HG03439 (cell line): ENCODE results near the gene SLC5A1.

Experiments
- ATAC-seq: cut with Tn5 transposase; IDR thresholded peaks from one replicate; pipeline ENCODE4 v1.9.1; 2021; ENCODE audit warnings: mild to moderate bottlenecking, moderate library complexity; ENCODE audit not compliant: unreplicated experiment

SLC5A1 gene

DNA sequence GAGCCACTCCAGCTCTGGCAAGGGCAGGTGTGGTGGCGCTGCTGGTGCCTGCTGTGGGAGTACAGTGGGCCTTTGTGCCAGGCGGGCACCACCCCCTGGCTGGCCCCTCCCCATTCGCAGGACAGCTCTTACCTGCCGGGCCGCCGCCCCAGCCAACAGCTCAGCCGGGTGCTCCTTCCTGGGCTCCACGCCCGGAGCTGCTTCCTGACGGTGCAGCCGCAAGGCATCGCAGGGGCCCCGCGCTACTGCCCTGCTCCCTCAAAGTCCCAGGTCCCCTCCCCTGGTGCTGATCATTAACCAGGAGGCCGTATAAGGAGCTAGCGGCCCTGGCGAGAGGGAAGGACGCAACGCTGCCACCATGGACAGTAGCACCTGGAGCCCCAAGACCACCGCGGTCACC lies at the start of gene SLC5A1:
Gene SLC5A1, plus strand, starts transcription at position 338 of the 400 bp plus-strand sequence. Its CDS starts 21 bp downstream, at position 359.
- ATAC-seq: no peak

DNA sequence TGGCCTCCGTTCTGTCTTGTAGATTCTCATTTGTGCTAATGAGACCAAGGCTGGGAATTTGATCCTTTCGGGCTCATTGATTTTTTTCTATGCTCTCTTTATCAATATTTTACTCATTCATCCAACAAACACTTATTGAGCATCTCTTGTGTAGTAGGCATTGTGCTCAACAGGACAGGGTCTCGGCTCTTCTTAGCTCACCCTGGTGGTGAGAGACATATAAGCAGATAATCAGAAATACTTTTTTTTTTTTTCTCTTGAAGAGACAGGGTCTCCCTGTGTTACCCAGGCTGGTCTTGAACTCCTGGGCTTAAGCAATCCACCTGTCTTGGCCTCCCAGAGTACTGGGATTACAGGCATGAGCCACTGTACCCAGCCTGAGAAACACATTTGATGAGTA lies 48.0 kb upstream of the SLC5A1 start:
- ATAC-seq: no peak

- ATAC-seq: no peak
Observed at GRCh38 chr22:31995807-31996206, 47.3 kb upstream of the SLC5A1 start.

GRCh38 chr22:31998784-31999385 lies 44.2 kb upstream of the SLC5A1 start:
- ATAC-seq: no peak

GRCh38 chr22:32000181-32000580 lies 42.9 kb upstream of the SLC5A1 start:
- ATAC-seq: no peak

- no peak for ATAC-seq
Observed at GRCh38 chr22:32005453-32005852, 37.6 kb upstream of the SLC5A1 start.

DNA sequence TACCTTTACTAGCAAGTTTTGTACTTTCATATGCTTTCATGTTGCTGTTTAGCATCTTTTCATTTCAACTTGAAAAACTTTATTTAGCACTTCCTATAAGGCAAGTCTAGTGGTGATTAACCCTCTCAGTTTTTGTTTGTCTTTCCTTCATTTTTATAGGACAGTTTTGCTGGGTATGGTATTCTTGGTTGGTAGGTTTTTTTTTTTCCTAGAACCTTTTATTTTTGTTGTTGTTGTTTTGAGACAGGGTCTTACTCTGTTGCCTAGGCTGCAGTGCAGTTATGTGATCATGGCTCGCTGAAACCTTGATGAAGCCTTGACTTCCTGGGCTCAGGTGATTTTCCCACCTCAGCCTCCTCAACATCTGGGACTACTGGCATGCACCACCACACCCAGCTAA lies 29.9 kb upstream of the SLC5A1 start:
- ATAC-seq: no peak

DNA sequence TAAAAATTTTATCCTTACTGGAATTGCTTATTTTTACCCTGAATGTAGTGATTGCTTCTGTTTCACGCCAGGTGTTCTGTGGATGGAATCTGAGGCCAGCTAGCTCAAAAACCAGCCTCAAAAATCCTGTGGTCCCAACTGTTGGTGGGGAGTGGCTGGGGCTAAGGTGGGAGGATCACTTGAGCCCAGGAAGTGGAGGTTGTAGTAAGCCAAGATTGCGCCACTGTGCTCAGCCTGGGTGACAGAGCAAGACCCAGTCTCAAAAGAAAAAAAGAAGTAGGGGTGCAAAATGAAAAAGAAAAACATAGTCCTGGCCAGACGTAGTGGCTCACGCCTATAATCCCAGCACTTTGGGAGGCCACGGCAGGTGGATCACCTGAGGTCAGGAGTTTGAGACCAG lies 27.0 kb upstream of the SLC5A1 start:
- no peak for ATAC-seq

DNA sequence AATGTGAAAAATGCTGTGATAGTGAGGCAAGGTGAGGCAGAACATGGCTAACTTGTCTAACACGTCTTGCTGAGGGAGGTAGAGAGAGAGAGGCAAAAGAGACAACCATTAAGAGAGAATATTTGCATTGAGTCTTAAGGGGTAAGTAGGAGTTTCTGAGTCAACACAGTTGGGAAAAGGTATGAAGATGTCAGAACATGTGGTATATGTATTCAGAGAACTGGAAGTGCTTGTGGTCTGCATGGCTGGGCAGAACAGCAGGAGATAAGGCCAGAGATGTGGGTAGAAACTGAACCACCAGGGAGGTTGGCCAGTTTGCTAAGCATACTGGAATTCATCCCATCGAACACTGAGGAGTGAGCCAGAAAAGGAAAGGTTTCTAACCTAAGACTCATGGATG lies 25.0 kb upstream of the SLC5A1 start:
- ATAC-seq: no peak

GRCh38 chr22:32020117-32020516 lies 22.9 kb upstream of the SLC5A1 start:
- no peak for ATAC-seq

- no peak for ATAC-seq
Observed at GRCh38 chr22:32021716-32022115, 21.3 kb upstream of the SLC5A1 start.

- ATAC-seq: no peak
Observed at GRCh38 chr22:32023251-32023827, 19.7 kb upstream of the SLC5A1 start.

GRCh38 chr22:32024796-32025195 lies 18.3 kb upstream of the SLC5A1 start:
- no peak for ATAC-seq

GRCh38 chr22:32030518-32031247 lies 12.4 kb upstream of the SLC5A1 start:
- ATAC-seq: no peak

DNA sequence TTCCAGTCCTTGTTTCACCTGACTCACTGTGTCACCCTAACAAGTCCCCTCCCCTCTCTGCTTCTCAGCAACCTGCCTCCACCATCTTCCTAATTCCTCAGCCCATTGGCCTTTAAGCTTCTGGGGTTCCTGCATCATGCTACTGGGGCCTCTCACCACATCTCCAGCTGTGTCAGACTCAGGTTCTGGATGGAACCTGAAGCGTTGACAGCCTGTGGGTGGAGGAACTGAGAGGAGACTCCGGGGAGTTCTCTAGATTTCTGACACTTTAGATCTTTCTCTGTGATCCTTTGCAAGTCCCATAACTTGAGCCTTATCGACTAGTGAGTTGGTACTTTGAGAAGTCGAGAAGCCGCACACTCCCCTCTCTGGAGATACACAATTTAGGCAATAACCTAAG lies 11.6 kb upstream of the SLC5A1 start:
- no peak for ATAC-seq

DNA sequence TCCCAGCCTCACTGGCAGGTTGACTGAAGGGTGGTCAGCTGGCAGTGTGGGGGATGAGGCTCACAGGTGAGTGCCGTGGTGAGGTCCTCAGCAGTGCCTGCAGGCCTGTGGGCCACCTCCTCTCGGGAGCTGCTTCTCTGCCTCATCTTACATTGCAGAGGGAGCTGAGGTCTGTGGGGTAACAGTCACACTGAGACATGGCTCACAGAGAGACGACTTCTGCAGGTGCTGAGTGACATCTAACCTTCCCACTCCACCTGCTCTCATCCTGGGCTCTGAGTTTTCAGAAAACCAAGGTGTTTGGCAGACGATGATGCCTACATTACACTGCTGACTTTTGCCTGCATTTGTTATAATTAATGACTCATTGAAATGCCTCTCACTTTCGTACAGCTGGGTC lies 8.8 kb upstream of the SLC5A1 start:
- no peak for ATAC-seq

- no peak for ATAC-seq
Observed at GRCh38 chr22:32037236-32037635, 5.8 kb upstream of the SLC5A1 start.

DNA sequence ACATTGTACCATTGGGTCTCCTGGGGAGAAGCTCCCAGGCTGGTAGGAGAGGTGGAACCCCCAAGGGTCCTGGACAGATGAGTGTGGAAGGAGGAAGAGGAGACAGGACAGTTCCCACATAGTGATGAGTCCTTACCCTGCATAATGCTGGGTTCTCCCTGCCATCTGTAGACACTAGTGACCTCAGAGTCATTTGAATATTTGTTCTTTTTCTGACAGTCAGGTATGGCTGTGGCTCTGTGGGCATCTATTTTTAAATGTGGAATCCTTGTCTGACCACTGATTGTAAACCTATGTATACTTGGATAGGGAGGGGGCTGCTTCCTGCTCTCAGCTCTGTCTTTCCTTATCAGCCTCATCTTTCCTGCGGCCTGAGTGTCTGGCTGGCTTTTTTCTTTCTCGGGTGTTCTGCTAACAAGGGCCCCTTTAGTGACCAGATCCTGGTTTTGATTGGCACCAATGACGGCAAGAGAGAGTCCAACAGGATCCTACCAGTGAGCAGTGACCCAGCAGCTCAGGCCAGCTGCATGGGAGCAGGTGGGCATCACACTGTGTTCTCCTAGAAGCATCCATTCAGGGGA lies 2.6 kb upstream of the SLC5A1 start:
- ATAC-seq: no peak

DNA sequence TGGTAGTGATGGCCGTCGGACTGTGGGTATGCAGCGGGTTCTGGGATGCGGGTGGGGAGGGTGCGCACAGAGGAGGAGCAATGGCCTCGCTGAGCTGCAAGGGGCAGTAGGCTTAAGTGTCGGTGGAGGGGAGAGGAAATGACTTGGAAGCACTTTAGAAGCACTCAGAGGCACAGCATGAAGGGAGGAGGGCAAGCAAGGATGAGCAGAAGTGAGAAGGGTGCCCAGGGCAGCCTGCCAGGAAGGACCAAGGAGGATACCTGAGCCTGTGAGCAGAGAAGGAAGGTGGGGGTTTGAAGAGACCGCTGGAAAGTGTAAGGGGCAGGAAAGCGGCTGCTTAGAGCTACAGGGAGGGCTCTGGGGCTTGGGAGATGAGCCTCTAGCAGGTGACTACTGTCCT lies 330 bp downstream of the SLC5A1 start:
- ATAC-seq: no peak

- ATAC-seq: no peak
Observed at GRCh38 chr22:32044477-32044876, 1.4 kb downstream of the SLC5A1 start.

DNA sequence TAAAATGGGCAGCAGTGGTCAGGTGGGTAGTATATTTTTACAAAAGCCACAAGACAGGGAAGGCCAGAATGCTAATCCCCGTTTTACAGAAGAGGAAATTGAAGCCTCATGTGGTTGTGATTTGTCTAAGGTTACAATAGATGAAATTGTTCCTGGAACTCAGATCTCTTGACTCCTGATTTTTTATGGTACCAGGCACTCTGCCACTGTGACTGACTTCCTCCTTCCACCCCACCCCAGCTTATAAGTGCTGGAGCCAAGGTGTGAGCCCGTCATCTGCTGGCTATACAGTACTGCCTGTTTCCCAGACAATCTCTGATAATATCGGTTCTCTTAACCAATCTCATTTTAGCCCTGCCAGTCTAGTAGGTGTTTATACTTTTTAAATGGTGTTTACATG lies 1.9 kb downstream of the SLC5A1 start:
- ATAC-seq: no peak

- ATAC-seq: no peak
Observed at GRCh38 chr22:32048069-32048468, 5.0 kb downstream of the SLC5A1 start.
